MM.1S (cell line): ENCODE results near the gene POC1B.

Experiments used
- DNase-seq: peaks from one replicate; pipeline ENCODE4 v3.0.0-alpha.2; 2015
- H2AFZ ChIP-seq: fragments of 300-600 bp; sonication (generic); 2 replicates; pipeline ENCODE4 v1.6.0; 2016; ENCODE audit warnings: antibody characterized with exemption, low read length
- H3F3A ChIP-seq: fragments of 300-600 bp; sonication (generic); 2 replicates; pipeline ENCODE4 v1.6.1; 2016; ENCODE audit warnings: mild to moderate bottlenecking, antibody characterized with exemption, low read length, moderate library complexity, mixed read lengths; ENCODE audit not compliant: insufficient read depth
- H3K27ac ChIP-seq: fragments of 300-600 bp; sonication (generic); 2 replicates; pipeline ENCODE4 v1.5.1; 2016; ENCODE audit warnings: mild to moderate bottlenecking, low read length
- H3K27me3 ChIP-seq: fragments of 300-600 bp; sonication (generic); replicated peaks from 2 replicates; pipeline ENCODE4 v1.6.0; 2016; ENCODE audit warnings: low read length; ENCODE audit not compliant: insufficient read depth
- H3K36me3 ChIP-seq: fragments of 300-600 bp; sonication (generic); replicated peaks from 2 replicates; pipeline ENCODE4 v1.6.1; 2016; ENCODE audit warnings: mild to moderate bottlenecking, low read length, mixed read lengths; ENCODE audit not compliant: insufficient read depth
- H3K4me1 ChIP-seq: fragments of 300-600 bp; sonication (generic); 2 replicates; pipeline ENCODE4 v1.6.1; 2016; ENCODE audit warnings: low read length, mixed read lengths
- H3K4me2 ChIP-seq: fragments of 300-600 bp; sonication (generic); 2 replicates; pipeline ENCODE4 v1.6.0; 2016; ENCODE audit warnings: low read depth, low read length
- H3K4me3 ChIP-seq: fragments of 300-600 bp; sonication (generic); 2 replicates; pipeline ENCODE4 v1.5.1; 2016; ENCODE audit warnings: low read length, mixed read lengths
- H3K79me2 ChIP-seq: fragments of 300-600 bp; sonication (generic); 2 replicates; pipeline ENCODE4 v1.6.1; 2016; ENCODE audit warnings: mixed run types, low read length, mixed read lengths
- H3K9ac ChIP-seq: fragments of 300-600 bp; sonication (generic); 2 replicates; pipeline ENCODE4 v1.6.1; 2016; ENCODE audit warnings: low read length, mixed read lengths
- H3K9me2 ChIP-seq: fragments of 300-600 bp; sonication (generic); replicated peaks from 2 replicates; pipeline ENCODE4 v1.6.1; 2016; ENCODE audit warnings: mild to moderate bottlenecking, low read length, mixed read lengths; ENCODE audit not compliant: insufficient read depth
- H3K9me3 ChIP-seq: fragments of 300-600 bp; sonication (generic); replicated peaks from 2 replicates; pipeline ENCODE4 v1.6.1; 2016; ENCODE audit warnings: mild to moderate bottlenecking, low read length, mixed read lengths; ENCODE audit not compliant: insufficient read depth
- H4K20me1 ChIP-seq: fragments of 300-600 bp; sonication (generic); 2 replicates; pipeline ENCODE4 v1.6.1; 2016; ENCODE audit warnings: mild to moderate bottlenecking, low read length, moderate library complexity, mixed read lengths; ENCODE audit not compliant: insufficient read depth
- CTCF ChIP-seq: fragments of 300-600 bp; sonication (generic); IDR thresholded peaks from 2 replicates; pipeline ENCODE4 v1.5.1; 2016; ENCODE audit warnings: antibody characterized with exemption, low read length, mixed read lengths
- EZH2 ChIP-seq: fragments of 300-600 bp; sonication (generic); optimal IDR thresholded peaks from 2 replicates; pipeline ENCODE3; 2017; ENCODE audit warnings: low read depth, mild to moderate bottlenecking, antibody characterized with exemption, low read length, mixed read lengths
- EZH2phosphoT487 ChIP-seq: fragments of 300-600 bp; sonication (generic); IDR thresholded peaks from 2 replicates; pipeline ENCODE4 v1.6.1; 2018; ENCODE audit warnings: antibody characterized with exemption, low read length

POC1B gene

DNA sequence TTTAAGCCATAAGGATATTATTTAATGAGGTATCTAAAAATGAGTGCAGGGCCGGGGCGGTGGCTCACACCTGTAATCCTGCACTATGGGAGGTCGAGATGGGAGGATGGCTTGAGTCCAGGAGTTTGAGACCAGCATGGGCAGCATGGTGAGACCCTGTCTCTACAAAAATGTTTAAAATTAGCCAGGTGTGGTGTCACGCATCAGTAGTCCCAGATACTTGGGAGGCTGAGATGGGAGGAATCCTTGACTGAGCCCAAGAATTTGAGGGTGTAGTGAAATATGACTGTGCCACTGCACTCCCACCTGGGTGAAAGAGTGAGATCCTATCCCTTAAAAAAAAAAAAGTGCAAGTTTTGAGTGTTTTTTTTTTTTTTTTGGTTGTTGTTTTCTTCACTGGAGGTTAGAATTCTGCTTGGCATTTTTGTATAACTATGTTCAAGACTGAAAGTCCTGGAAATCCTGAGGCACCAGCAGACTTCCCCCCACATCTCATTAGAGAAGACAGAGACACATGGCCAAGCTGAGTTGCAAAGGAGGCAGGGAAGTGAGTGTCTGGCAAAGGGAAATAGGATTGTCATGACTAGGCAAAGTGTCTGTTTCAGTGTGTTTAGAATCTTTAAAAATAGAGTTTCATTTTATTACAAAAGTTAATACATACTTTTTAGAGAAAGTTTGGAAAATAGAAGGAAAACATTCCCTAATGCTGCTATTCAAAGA lies 120.1 kb downstream of the POC1B start:
- no peaks in the 10 kb centered on the region for H3K79me2 ChIP-seq
- DNase-seq, result no peak
- no peak overlapping the region for H2AFZ ChIP-seq
- no peak overlapping the region for H3K9ac ChIP-seq
- no peaks in the 10 kb centered on the region for H3K27me3 ChIP-seq
- H3K9me3 ChIP-seq, result no peaks in the 10 kb centered on the region
- no peak overlapping the region for H3K4me2 ChIP-seq
- no peaks in the 10 kb centered on the region for H3K9me2 ChIP-seq
- no peaks in the 10 kb centered on the region for H4K20me1 ChIP-seq
- no peaks in the 10 kb centered on the region for H3F3A ChIP-seq
- H3K4me3 ChIP-seq, result no peak overlapping the region
- H3K4me1 ChIP-seq, result no peaks in the 10 kb centered on the region
- TF ChIP-seq EZH2phosphoT487 (no peak), CTCF (no peak), EZH2 (no peak)
- H3K27ac ChIP-seq, result no peak overlapping the region
- no peaks in the 10 kb centered on the region for H3K36me3 ChIP-seq

DNA sequence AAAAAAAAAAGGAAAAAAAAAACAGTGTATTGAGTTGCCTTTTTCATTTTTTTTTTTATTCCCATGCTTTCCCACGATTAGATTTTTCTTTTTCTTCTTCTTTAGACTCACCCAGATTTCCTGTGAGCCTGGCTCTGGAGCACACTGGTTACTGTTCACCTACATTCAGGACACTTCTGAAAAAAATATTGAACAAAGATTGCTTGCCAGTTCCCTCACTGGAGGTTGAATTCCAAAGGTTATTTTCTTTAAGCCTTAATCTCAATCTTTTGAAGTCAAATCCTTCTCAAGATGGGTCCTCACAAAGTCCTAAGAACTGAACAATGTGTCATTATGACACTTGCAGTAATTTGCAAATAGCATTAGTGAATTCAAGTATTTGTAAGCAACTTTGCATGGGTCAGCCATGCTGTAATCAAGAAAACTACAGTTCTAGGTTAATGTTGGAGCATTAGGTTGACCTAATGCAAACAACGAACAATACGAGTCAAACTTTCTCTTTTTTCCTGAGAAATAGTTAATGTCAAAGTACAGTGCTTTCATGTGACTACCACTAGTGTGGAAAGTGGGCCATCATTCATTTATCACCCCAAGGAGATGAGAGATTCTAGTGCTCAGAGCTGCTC lies 124.3 kb downstream of the POC1B start:
- H3K9me2 ChIP-seq, result no peaks in the 10 kb centered on the region
- no peak for DNase-seq
- no peak overlapping the region for H3K27ac ChIP-seq
- H3F3A ChIP-seq, result no peaks in the 10 kb centered on the region
- no peaks in the 10 kb centered on the region for H3K4me1 ChIP-seq
- H4K20me1 ChIP-seq, result no peaks in the 10 kb centered on the region
- no peak overlapping the region for H2AFZ ChIP-seq
- H3K36me3 ChIP-seq, result no peaks in the 10 kb centered on the region
- no peak overlapping the region for H3K9ac ChIP-seq
- no peaks in the 10 kb centered on the region for H3K9me3 ChIP-seq
- H3K27me3 ChIP-seq, result no peaks in the 10 kb centered on the region
- no peak overlapping the region for H3K4me3 ChIP-seq
- TF ChIP-seq EZH2 (no peak), EZH2phosphoT487 (no peak), CTCF (no peak)
- H3K4me2 ChIP-seq, result no peak overlapping the region
- no peaks in the 10 kb centered on the region for H3K79me2 ChIP-seq

GRCh38 chr12:89400415-89400814 lies 125.4 kb downstream of the POC1B start:
- Histone ChIP-seq H3K27me3 (no peaks in the 10 kb centered on the region), H3K27ac (no peak overlapping the region), H3K4me1 (no peaks in the 10 kb centered on the region), H3K4me2 (no peak overlapping the region), H3K4me3 (no peak overlapping the region), H3F3A (no peaks in the 10 kb centered on the region), H3K79me2 (no peaks in the 10 kb centered on the region), H4K20me1 (no peaks in the 10 kb centered on the region), H3K9me2 (no peaks in the 10 kb centered on the region), H3K9ac (no peak overlapping the region), H2AFZ (no peak overlapping the region), H3K9me3 (no peaks in the 10 kb centered on the region), H3K36me3 (no peaks in the 10 kb centered on the region)
- DNase-seq, result no peak
- no peak for TF ChIP-seq CTCF
- no peak for TF ChIP-seq EZH2
- TF ChIP-seq EZH2phosphoT487, result no peak
